ENCODE data around the gene DEPDC7. TPM values are rescaled to one million over a fixed set of nuclear protein-coding genes. Genes with fewer than 3 reads are reported as not detected.
A peak's percentile ranks its signal among the peaks of the same experiment; 100 is the strongest.

DEPDC7 gene
- total and polyA plus RNA-seq, 9 of the 15 experiments (the other 6 are each of a cell fraction or from before 2014, with no cell fraction given), result 5.4 to 19.9 (median 12.0) TPM

- no peak for TF ChIP-seq ZNF407 (IDR thresholded peaks at IDR 0.05; ENCODE audit: low read depth)
- TF ChIP-seq SMARCA5 (IDR thresholded peaks at IDR 0.05), result no peak
- no peak for TF ChIP-seq ZFPM2 (CRISPR knock-in tag; IDR thresholded peaks at IDR 0.05)
- TF ChIP-seq PYGO2 (tag; IDR thresholded peaks at IDR 0.05), result no peak
- TF ChIP-seq ZBTB12 (CRISPR knock-in tag; IDR thresholded peaks at IDR 0.05), result no peak
- TF ChIP-seq CCNT2 (IDR thresholded peaks at IDR 0.05; ENCODE audit: borderline replicate concordance, extremely low read depth, insufficient read length, low read depth, low read length), result no peak
- TF ChIP-seq SRSF9 (IDR thresholded peaks at IDR 0.05; ENCODE audit: borderline replicate concordance, low read depth, low read length), result no peak
- TF ChIP-seq ZNF41 (CRISPR knock-in tag; conservative IDR thresholded peaks at IDR 0.05), result no peak
- TF ChIP-seq YY1 (IDR thresholded peaks at IDR 0.05; ENCODE audit: borderline replicate concordance in 1 of 3, control insufficient read depth in 1 of 3, extremely low read depth in 1 of 3, insufficient read depth in 3 of 3, insufficient read length in 1 of 3, insufficient replicate concordance in 2 of 3, low read depth in 1 of 3, low read length in 2 of 3), result peak in 2 of 3 experiments; percentile 15 to 46
- TF ChIP-seq RBM17 (IDR thresholded peaks at IDR 0.05; ENCODE audit: borderline replicate concordance, low read depth, low read length), result no peak
- 0 out of 2 replicates have a peak, but pooled peaks have one; percentile 22 for TF ChIP-seq STAG1 (CRISPR knock-in tag; IDR thresholded peaks at IDR 0.05; ENCODE audit: borderline replicate concordance)
- TF ChIP-seq KLF1 (tag; IDR thresholded peaks at IDR 0.05), result no peak
- TF ChIP-seq PRMT5 (CRISPR knock-in tag; IDR thresholded peaks at IDR 0.05), result no peak
- no peak for TF ChIP-seq PURB (CRISPR knock-in tag; IDR thresholded peaks at IDR 0.05; ENCODE audit: low read depth)
- peak; percentile 98 for TF ChIP-seq L3MBTL2 (IDR thresholded peaks at IDR 0.05)
Observed at GRCh38 chr11:33015621-33016551, at the start of gene DEPDC7 (continued).
